Non-pigmented ciliary epithelial cell (primary cell): ENCODE measurements around the gene CMBL.
"Not testable (repeated sequence)": the region's sequence is repeated elsewhere in the genome, so short reads cannot be mapped to it uniquely, and the experiment has no call there.

Source experiments
- DNase-seq: peaks from one replicate; pipeline ENCODE4 v3.0.0-alpha.2; 2010; ENCODE audit warnings: low read depth

Gene CMBL

DNA sequence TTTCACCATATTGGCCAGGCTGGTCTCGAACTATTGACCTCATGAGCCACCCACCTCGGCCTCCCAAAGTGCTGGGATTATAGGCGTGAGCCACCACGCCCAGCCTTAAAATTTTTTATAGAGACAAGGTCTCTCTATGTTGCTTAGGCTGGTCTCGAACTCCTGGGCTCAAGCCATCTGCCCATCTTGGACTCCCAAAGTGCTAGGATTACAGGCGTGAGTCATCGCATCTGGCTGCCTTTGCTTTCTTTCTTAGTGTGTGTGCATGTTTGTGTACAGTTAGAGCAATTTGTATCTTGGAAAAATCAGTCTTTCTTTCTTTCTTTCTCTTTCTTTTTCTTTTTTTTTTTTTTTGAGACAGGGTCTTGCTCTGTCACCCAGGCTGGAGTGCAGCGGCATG is 22.3 kb downstream of the CMBL start:
- DNase-seq: not testable (repeated sequence)

DNA sequence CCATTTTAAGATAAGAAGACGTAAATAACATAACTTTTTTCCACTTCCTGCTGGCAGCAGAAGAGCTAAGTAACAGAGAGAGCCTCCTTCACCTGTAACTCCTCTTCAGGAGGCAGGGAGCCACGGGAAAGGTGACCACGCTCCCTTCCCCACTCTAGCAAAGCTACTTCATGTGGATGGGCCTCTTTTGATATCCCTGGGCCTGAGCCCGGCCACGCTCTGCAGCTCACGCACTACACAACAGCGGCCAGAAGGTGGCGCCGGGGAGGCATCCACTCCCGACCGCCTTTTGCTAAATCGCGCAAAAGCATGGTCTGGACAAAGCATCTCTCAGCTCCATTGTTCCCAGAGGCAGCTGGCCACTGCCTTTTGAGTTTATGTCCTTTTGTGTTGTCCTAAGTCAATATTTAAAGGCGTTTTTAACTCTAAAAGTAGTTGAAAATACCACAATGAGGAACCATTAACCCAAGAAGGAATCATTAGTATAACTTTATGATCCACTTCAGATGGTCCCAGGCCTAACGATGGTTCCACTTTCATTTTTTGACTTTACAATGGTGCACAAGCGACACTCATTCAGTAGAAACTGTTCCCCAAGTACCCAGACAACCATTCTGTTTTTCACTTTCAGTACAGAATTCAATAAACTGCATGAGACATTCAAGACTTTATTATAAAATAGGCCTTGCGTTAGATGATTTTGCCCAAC is 23.6 kb downstream of the CMBL start:
- no peak for DNase-seq

DNA sequence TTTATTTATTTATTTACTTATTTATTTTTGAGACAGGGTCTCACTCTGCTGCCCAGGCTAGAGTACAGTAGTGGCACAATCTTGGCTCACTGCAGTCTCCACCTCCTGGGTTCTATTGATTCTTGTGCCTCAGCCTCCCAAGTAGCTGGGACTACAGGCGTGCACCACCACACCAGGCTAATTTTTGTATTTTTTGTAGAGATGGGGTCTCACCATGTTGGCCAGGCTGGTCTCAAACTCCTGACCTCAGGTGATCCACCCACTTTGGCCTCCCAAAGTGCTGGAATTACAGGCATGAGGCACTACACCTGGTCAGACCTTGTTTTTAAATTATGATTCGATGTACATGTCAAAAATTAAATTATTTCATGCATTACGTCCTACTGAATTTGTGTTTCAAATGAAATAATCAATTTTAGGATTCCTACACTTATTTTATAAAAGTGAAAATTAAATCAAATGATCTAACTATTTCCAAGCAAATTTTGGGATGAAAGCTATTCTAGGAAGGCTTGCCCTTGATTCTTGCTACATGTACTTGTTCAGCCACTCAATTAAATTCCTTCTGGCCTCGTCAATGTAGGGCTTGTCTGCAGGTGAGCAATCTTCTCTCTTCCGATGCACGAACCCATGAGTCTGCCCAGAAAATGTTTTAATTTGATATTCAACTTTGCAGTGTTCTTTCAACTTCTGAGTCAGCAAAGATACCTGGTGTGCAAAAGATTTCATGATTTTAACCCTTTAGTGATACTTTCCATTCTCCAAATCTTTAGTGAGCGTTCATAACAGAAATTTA is 27.6 kb downstream of the CMBL start:
- no peak for DNase-seq

DNA sequence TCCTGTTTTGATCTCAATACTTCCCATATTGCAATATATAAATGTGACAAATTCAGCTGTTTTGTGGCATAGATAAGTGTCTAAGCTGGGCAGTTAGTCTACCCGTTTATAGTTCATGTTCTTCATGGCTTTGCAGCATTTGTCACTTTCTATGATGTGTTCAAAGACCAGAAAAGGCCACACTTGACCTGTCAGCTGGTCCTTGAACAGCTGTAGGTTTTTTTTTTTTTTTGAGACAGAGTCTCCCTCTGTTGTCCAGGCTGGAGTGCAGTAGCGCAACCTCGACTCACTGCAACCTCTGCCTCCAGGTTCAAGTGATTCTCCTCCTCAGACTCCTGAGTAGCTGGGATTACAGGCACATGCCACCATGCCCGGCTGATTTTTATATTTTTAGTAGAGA is 28.4 kb downstream of the CMBL start:
- no peak for DNase-seq

DNA sequence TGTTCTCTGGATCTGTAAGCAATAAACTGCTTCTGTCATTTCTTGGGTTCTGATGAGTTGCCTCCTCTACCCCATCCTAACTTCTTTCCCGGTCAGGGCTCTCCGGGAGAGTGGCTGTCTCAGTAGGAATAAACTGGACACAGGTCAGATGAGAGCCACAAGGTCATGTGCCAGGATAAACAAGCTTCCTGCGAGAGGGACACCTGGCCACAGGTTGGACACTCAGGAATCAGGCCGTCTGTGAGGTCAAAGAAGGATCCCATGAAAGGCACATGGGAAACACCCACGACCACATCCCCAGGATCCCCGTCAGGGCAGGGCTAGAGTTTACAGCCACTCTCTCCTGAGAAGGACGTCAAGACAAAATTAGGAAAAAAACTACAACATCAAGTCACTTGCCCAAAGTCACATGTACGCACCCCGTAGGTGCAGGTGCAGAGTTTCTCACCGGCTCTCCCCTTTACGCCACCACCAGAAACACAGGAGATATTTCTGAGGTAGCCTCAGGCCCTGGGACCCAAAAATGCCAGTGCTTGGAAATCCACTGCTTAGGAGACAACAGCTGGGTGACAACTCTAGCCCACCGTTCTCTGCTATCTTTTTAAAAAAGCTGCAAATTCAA is 28.9 kb downstream of the CMBL start:
- no peak for DNase-seq

DNA sequence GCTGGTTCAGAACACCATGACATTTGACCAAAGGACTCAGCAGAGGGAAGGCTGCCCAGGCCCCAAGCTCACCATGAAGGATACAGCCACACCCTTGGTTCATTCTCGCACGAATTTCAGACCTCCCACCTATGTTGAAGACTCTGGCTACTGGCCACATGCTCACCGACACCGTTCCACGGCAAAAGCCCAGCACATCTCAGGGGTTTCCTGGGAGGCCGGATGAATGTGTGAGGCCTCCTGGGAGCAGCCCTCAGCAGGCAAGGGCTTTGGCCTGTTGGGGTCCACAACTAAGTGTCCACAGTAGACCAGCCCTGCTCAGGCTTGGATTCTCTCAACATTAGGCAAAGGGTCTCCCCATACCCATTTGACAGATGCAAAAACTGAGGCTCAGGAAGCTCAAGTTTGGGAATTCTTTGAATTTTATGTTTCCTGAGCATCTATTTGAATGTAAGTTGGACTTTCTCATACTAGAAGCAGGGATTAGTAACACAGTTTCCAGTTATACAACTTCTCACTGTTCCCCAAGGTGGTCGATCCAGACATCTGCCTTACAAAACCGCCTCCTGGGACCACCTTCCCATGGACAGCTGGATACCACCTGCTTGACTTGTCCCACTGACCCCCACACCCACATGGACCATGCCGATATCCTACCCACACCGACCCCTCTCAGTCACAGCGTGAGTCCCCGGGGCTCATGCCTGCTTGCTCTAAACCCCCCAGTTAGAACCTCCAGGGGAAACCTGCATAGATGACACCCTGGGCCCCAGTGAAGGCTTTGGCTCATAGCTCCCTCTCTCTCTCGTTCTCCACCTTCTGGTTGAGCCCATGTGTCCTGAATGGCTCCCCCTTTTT is 29.7 kb downstream of the CMBL start:
- no peak for DNase-seq

DNA sequence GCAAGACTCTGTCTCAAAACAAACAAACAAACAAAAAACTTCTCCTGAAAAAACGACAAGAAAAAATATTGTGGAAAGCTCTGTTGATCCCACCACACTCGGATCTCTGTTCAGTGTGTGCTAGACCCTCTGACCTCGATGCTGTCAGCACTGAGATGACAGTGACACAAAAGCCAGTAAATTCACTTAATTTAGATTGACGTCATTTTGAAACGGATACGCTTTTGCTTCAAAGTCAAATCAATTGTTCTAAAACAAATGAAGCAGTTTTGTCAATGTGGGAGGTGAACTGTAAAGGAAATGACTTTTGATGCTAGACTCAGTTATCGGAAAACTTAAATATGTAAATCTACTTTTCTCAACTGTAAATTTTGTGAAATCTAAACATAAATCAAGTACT is 31.0 kb downstream of the CMBL start:
- no peak for DNase-seq

DNA sequence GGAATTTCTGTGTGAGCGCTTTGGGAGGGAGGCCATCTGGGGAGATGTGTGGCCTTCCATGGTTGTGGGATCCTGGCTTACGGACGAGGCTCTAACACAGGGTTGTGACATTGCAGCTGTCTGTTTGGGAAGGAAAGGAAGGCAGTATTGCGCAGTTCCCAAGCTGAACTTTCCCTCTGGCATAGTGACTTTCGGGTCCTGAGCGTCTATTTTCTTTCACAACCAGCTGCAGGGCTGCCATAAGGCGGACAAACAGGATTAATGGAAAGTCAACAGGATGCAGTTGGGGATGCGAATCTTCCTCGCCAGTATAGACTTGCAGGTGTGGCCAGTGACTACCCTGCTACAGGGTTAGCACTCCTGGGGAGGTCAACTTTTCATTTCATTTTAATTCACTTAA is 31.7 kb downstream of the CMBL start:
- no peak for DNase-seq

DNA sequence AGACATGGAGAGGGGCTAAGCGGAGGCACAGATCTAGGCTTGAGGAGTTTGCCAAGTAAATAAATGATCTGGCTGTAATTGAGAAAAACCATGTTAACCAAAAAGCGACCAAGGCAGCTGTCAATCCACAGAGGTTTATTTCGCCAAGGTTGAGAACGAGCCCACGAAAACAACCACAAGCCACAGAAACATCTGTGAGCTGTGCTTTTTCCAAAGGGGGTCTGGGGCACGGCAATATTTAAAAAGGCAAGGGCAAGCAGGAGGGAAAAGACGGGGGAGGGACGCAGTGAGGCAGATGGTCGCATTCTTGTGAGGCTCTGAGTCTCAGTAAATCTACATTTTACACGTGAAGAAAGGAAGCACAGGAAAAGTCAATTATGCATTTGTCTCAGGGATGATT is 32.2 kb downstream of the CMBL start:
- no peak for DNase-seq

DNA sequence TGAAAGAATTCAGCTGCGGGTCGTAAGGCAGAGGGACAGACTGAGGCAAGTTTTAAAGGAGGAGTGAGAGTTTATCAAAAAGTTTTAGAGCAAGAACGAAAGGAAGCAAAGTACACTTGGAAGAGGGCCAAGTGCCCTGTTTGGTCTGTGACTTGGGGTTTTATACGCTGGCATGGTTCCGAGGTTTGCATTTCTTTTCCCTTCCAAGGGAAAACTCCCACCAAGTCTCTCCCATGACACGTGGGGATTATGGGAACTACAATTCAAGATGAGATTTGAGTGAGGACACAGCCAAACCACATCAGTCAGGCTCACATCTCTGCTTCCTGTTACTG is 34.9 kb downstream of the CMBL start:
- DNase-seq: not testable (repeated sequence)

DNA sequence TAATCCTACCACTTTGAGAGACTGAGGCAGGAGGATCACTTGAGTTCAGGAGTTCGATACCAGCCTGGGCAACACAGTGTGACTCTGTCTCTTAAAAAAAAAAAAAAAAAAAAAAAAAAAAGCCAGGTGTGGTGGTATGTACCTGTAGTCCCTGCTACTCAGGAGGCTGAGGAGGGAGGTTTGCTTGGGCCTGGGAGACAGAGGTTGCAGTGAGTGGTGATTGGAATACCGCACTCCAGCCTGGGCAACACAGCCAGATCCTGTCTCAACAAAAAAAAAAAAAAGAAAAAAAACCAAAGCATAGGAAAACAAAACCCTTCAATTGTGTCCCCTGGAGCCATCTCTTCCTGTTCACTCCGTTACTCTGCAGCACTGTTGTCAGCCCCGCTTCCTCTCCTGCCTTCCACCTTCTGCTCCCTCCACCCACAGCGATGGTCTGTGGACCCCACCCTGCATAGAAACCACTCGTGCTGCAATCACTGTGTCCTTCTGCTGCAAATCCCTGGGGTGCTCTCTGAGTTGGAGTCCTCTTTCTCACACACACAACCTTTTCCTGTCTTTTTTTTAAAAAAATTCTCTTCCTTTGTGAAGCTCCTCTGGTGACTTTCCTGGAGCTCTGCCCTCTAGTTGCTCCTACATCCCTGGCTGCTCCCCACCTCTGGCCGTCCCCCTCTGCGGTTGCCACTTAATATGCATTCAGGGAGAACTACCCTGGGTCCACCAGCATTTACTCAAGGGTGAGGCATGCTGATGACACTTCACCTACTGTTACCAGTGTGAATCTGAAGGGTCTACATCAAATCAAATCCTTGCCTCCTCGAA is 35.4 kb downstream of the CMBL start:
- DNase-seq: no peak

DNA sequence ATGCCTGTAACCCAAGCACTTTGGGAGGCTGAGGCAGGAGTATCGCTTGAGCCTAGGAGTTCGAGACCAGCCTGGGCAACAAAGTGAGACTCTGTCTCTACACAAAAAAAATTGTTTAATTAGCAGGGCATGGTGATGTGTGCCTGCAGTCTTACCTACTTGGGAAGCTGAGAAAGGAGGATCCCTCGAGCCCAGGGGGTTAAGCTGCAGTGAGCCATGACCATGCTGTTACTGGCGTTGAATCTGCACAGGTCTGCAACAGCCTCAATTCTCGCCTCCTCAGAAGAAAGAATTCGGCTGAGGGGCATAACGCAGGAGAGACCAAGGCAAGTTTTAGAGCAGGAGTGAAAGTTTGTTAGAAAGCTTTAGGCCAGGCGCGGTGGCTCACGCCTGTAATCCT is 39.6 kb downstream of the CMBL start:
- no peak for DNase-seq

DNA sequence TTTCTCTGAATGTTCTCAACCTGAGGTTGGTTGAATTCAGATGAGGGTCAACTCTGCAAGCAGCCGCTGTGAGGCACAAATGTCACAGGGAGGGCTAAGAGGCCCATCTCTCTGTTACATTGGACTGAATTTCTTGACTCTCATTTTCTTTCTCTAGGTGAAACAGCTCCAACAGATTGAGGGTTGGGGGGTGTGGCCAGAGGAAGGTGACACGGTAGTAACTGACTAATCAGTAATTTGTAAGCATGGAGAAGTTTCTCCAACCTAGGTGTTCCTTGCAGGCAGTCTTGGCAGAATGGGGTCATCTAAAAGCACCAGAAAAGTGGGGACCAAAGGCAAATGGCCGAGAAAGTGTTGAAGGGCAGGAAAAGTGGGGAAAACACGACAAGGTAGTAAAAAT is 40.9 kb downstream of the CMBL start:
- DNase-seq: no peak

DNA sequence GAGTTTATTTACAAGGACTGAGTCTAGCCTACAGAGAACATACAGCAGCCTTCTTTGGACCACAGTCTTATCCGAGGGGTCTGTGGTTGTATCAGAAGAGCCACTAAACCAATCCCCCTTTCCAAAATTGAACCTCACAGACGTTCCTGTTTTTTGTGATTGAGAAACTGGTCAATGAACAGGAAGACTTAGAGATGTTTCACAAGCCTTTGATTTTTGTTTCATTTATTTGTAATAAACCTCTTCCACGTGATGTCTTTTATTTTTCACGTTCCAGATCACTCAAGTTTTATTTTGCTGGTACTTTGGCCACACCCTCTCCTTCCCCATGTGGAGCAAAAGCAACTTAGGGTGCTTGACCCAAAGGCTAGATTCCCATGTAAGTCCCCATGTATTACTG is 41.6 kb downstream of the CMBL start:
- DNase-seq: no peak

DNA sequence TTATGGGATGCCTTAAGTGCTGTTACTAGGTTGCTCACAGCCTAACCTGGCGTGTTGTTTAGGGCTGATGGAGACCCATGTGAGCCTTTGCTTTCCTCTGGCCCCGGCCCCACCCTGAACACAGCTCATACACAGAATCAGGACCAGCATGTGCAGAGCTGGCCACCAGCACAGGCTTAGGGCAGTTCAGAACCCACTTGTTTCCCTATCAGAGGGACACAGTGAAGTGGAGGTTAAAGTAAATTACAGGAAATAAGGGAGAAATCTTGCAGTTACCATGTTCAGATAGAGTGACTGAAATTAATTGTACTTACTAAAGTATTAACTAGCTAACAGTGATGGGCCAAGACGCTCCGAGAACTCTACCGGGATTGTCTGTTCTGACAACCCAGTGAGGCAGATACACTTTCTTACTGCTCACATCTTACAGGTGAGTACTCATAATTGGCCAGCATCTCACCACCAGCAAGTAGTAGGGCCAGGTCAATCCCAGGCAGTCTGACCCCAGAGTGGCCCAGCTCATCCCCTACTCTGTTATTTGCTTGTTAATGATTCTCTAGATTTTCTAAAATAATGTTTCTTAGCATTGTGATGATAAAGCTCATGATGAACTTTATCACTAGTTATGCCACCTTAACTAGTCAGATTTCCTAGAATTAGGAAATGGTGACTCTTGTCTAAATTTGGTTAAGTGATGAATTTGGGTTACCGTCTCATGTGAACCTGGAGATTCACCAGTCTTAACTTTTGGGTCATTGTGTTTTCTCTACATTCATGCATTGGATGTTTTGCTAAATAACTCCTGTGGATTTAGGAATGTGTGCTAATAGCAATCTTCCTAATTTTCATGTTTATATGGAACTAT is 42.2 kb downstream of the CMBL start:
- no peak for DNase-seq

DNA sequence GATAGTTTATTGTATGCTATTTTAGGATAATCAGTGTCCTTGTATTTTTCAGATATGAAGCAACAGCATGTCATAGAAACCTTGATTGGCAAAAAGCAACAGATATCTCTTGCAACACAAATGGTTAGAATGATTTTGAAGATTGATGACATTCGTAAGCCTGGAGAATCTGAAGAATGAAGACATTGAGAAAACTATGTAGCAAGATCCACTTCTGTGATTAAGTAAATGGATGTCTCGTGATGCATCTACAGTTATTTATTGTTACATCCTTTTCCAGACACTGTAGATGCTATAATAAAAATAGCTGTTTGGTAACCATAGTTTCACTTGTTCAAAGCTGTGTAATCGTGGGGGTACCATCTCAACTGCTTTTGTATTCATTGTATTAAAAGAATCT is 43.1 kb downstream of the CMBL start:
- DNase-seq: no peak

DNA sequence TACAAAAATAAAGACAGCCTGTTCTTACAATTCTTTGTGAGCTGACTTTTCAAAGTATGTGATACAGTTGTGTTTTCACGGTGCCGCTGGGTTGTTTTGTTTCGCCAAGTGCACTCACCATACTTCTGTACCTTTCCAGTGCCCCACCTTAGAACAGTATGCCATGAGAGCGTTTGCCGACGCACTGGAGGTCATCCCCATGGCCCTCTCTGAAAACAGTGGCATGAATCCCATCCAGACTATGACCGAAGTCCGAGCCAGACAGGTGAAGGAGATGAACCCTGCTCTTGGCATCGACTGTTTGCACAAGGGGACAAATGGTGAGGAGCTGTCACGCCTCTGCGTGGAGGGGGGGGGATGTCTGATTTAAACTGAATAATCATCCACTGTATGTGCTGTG is 44.7 kb downstream of the CMBL start:
- no peak for DNase-seq

DNA sequence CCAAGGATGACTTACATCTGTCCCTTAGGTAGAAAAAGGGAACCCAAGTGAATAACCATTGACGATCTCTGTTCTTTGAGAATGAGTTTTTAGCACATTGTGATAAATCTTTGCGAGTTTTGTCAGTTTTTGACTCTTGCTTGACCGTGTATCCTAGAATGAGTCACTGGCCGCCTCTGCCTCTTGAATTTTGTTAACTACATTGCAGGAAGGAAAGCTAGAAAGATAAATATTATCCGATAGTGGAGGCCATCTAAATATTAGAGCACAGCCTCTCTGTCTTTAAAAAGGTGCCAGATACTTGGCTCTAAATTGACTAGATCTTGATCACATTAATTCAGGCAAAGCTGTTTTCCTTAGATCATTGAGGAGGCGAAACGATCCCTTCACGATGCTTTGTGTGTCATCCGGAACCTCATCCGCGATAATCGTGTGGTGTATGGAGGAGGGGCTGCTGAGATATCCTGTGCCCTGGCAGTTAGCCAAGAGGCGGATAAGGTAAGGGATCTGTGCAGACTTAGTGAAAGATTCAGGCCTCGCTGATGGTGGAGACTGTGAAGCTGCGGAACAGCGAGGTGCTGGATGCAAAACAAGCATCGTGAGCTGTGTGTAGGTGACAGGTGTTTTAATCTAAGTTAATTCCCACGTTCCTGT is 45.5 kb downstream of the CMBL start:
- no peak for DNase-seq

DNA sequence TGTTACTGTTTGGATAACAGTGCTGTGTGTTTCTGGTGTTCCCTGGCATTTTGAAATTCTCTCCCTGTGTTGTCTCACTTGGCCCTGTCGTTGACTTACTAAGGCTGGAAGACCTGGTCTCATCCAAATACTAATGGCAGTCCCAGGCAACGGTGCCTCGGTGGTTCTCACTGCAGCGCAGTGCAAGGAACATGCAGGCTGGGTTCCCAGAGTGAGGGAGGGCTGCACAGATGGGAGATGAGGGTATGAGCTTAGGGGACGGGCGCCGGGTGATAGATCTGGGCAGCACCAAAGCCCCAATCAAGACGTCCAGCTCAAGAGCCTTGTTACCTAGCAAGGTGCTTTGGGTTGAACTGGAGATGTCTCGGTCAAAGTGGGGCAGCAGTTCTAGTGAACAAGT is 46.6 kb downstream of the CMBL start:
- no peak for DNase-seq

DNA sequence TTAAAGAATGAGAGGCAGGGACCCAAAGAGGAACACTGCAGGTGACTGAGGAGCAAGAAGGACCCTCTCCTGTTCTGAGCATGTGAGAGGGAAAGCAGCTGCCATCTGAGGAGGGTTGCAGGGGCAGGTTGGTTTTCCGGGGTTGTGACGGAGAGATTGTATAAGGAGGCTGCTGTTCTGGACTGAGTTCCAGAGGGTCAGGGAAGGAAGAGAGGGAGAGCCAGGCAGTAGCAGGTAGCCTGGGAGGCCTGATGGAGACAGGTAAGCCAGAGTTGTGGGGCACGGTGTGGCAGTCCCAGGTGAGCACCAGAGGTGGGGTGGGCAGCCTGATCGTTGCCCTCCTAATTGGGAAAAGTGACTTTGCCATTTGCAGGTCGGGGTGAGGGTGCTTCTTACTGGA is 47.8 kb downstream of the CMBL start:
- DNase-seq: no peak
